ENCODE data around the gene RETSAT. TPM values are rescaled to one million over a fixed set of nuclear protein-coding genes. Genes with fewer than 3 reads are reported as not detected.
"Not testable (repeated sequence)": the region's sequence is repeated elsewhere in the genome, so short reads cannot be mapped to it uniquely, and the experiment has no call there.

Gene RETSAT
- total RNA-seq, 1 donor from 2014 or later, result 16.6 TPM

DNA sequence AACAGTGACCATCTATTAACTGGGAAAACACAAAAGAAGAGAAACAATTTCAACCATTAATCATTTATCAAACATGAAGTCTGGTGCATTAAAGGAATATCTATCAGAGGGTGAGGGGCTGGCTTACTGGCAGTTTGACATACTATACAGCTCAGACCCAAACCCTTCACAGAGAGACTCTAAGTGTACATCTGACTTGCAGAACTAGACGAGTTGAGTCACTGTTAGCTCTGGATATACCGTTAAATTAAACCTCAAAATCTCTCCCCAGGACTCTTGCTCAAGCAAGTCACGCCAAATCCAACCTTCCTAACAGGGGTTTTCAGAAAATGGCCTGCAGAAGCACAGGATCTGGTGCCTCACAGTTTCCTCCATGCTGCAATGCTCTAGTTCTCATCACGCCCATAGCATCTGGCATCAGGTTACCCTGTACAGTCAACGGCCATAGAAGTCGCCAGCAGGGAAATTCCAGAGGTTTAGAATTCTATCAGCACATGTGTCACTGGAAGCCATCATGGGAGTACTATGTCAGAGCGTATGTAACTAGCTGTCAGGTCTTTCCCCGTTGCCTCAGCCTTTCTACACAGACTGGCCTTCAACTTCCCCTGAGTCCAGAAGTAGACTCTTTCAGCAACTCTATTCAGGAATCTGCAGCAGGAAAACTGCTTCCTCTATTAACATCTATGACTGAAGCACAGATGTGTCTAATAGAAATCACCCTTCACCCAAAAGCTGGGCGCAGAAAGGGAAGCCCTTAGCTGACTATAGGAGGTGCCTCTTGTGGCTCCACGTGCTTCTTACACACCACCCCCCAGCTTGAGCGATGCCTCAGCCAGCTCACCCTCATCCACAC lies 35.9 kb downstream of the RETSAT start:
- intact Hi-C loops (cut with DNase I), result no loop called here
- no peak for DNase-seq (ENCODE audit: low spot score)

- DNase-seq (ENCODE audit: low spot score); intact Hi-C loops (cut with DNase I): not testable (repeated sequence)
Observed at GRCh38 chr2:85315921-85316320, 38.4 kb downstream of the RETSAT start.

GRCh38 chr2:85314884-85315242 lies 39.5 kb downstream of the RETSAT start:
- intact Hi-C loops (cut with DNase I), result no loop called here
- DNase-seq (ENCODE audit: low spot score), result no peak

- no peak for DNase-seq (ENCODE audit: low spot score)
- intact Hi-C loops (cut with DNase I), result no loop called here
Observed at GRCh38 chr2:85312404-85312803, 41.9 kb downstream of the RETSAT start.

DNA sequence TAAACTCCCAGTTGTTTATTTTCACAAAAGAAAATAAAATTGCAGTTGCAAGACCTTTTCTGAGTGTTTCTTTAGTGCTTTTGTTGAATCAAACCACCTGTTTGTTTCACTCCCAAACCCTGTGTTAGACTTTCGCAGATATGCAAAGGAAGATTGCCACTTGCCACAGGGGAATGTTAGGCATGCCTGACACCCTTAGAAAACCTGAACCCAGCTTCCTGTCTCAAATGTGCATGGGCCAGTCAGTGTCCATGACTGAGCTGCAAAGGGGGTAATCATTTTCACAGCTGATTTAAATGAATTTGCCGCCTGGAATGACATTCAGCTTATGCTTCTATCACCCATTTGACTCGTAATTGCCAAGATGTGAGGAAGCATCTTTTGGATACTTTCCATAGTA lies 44.0 kb downstream of the RETSAT start:
- intact Hi-C loops (cut with DNase I), result no loop called here
- no peak for DNase-seq (ENCODE audit: low spot score)

- DNase-seq (ENCODE audit: low spot score), result no peak
- intact Hi-C loops (cut with DNase I), result no loop called here
Observed at GRCh38 chr2:85309699-85310321, 44.5 kb downstream of the RETSAT start.

DNA sequence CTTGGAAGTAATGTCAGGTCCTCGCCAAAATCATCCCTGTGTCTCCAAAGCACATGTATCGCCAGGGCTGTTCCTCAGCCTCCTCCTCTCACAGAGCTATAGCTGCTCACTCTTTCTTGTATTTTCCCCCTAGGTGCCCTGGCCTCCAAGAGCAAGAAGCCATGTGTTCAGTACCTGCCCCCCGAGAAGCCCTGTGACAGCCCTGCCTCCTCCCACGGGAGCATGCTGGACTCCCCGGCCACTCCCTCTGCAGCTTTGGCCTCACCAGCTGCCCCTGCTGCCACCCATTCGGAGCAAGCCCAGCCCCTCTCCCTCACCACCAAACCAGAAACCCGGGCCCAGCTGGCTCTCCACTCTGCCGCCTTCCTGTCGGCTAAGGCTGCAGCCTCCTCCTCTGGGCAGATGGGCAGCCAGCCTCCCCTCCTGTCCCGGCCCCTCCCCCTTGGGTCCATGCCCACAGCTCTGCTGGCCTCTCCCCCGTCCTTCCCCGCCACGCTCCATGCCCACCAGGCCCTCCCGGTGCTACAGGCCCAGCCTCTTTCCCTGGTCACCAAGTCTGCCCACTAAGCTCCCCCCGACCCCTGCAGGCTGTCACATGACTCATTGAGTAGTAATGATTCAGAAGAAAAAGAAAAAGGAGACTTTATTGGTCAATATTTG lies 45.3 kb downstream of the RETSAT start:
- intact Hi-C loops (cut with DNase I), result no loop called here
- DNase-seq (ENCODE audit: low spot score), result no peak

- DNase-seq (ENCODE audit: low spot score), result no peak
- intact Hi-C loops (cut with DNase I), result no loop called here
Observed at GRCh38 chr2:85308201-85308600, 46.1 kb downstream of the RETSAT start.

- intact Hi-C loops (cut with DNase I), result no loop called here
Observed at GRCh38 chr2:85307527-85307897, 46.8 kb downstream of the RETSAT start.

DNA sequence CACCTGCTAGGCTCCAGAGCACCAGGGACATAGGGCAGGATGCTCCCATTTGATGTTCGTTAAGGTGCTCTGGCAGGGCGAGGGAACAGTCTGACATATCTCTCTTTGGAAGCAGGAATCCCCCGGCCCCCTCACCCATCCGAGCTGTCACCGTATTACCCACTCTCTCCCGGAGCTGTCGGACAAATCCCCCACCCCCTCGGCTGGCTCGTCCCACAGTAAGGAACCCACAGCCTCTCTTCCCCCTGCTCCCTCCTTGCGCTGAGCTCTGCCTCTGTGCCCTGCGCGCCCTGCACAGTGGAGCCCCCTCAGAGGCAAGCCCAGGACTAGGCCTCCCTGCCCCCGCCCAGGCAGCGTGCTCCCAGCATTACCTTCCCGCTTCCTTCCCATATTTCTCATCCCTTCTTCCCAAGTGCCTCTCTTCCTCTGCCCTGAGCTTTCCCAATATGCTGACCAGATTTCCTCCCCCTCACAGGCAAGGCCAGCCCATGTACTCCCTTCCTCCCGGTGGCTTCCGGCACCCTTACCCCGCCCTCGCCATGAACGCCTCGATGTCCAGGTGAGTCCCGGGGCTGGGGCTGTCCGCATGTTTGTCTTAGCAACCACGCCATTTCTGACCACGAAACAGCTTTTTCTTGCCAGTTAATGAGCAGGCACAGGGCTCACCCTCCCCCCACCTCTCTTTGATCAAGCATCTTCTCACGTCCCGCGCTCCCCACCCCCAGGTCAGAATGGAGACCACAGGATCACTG lies 50.4 kb downstream of the RETSAT start:
- DNase-seq (ENCODE audit: low spot score), result no peak
- intact Hi-C loops (cut with DNase I), result no loop called here

More at GRCh38 chr2:85307527-85307897, 46.8 kb downstream of the RETSAT start:
- DNase-seq (ENCODE audit: low spot score), result no peak

DNA sequence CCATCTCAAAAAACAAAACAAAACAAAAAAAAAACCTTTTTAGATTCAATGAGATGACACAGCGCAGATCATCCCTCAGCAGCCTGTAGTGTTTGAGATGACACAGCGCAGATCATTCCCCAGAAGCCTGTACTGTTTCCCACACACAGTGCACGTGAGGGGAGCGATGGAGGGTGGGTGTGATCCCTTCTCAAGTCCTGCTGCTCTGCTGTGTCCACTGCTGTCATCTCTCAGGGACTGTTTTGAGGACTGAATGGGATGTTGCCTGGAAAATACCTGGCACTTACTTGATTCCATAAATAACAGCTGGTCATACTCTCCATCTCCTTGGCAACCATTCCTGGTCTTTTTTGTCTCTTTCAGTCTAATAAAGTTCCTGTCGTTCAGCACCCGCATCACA lies 52.2 kb downstream of the RETSAT start:
- intact Hi-C loops (cut with DNase I), result no loop called here

More for the DNA sequence above, 52.2 kb downstream of the RETSAT start:
- DNase-seq (ENCODE audit: low spot score), result no peak

Other genes starting within 250 kb of the RETSAT start
- 6.0 TPM for gene TCF7L1, start 221.1 kb downstream of the RETSAT start, total RNA-seq
- 75.1 TPM for gene TGOLN2, start 26.5 kb downstream of the RETSAT start, total RNA-seq
- gene ELMOD3, start 241 bp upstream of the RETSAT start, total RNA-seq, result 9.8 TPM
- gene CAPG, start 55.8 kb upstream of the RETSAT start, total RNA-seq, result 7.4 TPM
- not detected for gene SH2D6, start 64.2 kb upstream of the RETSAT start, total RNA-seq
- gene MAT2A, start 184.6 kb upstream of the RETSAT start, total RNA-seq, result 146 TPM
- 23.3 TPM for gene GGCX, start 207.0 kb upstream of the RETSAT start, total RNA-seq
- gene VAMP8, start 223.1 kb upstream of the RETSAT start, total RNA-seq, result 8.2 TPM
- 27.9 TPM for gene VAMP5, start 229.9 kb upstream of the RETSAT start, total RNA-seq
- 82.4 TPM for gene RNF181, start 241.2 kb upstream of the RETSAT start, total RNA-seq
- gene TMEM150A, start 248.2 kb upstream of the RETSAT start, total RNA-seq, result 11.4 TPM

All from cardiac septum (tissue), 1 donor.